Activated gamma-delta T cell (primary cell): ENCODE measurements around the gene HKDC1.
"Not testable (repeated sequence)": the region's sequence is repeated elsewhere in the genome, so short reads cannot be mapped to it uniquely, and the experiment has no call there.

Experiments
- DNase-seq: peaks from one replicate; lab custom pipeline; 2025; lab: John Stamatoyannopoulos, UW

Gene HKDC1

GRCh38 chr10:69278446-69278963, 58.4 kb downstream of the HKDC1 start, which contains the start of gene HK1:
TSS of gene HK1 (plus strand) at chr10:69278496.
- no peak for DNase-seq

GRCh38 chr10:69279110-69279509, 59.0 kb downstream of the HKDC1 start:
- DNase-seq = no peak

- no peak for DNase-seq
Measured at GRCh38 chr10:69281507-69282413, 61.6 kb downstream of the HKDC1 start.

GRCh38 chr10:69284402-69284801, 64.3 kb downstream of the HKDC1 start:
- DNase-seq = not testable (repeated sequence)

- no peak for DNase-seq
Measured at GRCh38 chr10:69285699-69286098, 65.6 kb downstream of the HKDC1 start.

GRCh38 chr10:69287181-69287580, 67.0 kb downstream of the HKDC1 start:
- no peak for DNase-seq

- DNase-seq = no peak
Measured at GRCh38 chr10:69290993-69291392, 70.9 kb downstream of the HKDC1 start.

GRCh38 chr10:69292459-69292858, 72.3 kb downstream of the HKDC1 start:
- DNase-seq = no peak

- DNase-seq = no peak
Measured at GRCh38 chr10:69295027-69295636, 75.0 kb downstream of the HKDC1 start.

- no peak for DNase-seq
Measured at GRCh38 chr10:69303632-69304051, 83.5 kb downstream of the HKDC1 start.

- DNase-seq = no peak
Measured at GRCh38 chr10:69306421-69306820, 86.3 kb downstream of the HKDC1 start.

- no peak for DNase-seq
Measured at GRCh38 chr10:69307434-69307833, 87.3 kb downstream of the HKDC1 start.

GRCh38 chr10:69308304-69308703, 88.2 kb downstream of the HKDC1 start:
- DNase-seq = not testable (repeated sequence)

GRCh38 chr10:69311309-69311708, 91.2 kb downstream of the HKDC1 start:
- DNase-seq = no peak

GRCh38 chr10:69312528-69312927, 92.4 kb downstream of the HKDC1 start:
- no peak for DNase-seq

GRCh38 chr10:69315100-69315542, 95.0 kb downstream of the HKDC1 start:
- no peak for DNase-seq

- no peak for DNase-seq
Measured at GRCh38 chr10:69315610-69316312, 95.6 kb downstream of the HKDC1 start.

GRCh38 chr10:69316313-69317059, 96.4 kb downstream of the HKDC1 start:
- no peak for DNase-seq
